ENCODE measurements around the gene ZNF500. TPM values are rescaled to one million over a fixed set of nuclear protein-coding genes. Genes with fewer than 3 reads are reported as not detected.

The ZNF500 gene
- total RNA-seq, 1 experiment from 2014 or later = 18.3 TPM

- Histone ChIP-seq H2AK5ac (ENCODE audit: insufficient read length, low read length) (no peak overlapping the region), H3K9me3 (ENCODE audit: control insufficient read depth, low read depth, low read length) (no peaks in the 10 kb centered on the region), H2BK20ac (ENCODE audit: low read depth, low read length, poor library complexity, severe bottlenecking) (no peak overlapping the region), H2BK12ac (ENCODE audit: insufficient read length, low read depth, low read length) (no peak overlapping the region), H3K9ac (ENCODE audit: extremely low read depth, insufficient read length, low read length) (no peak overlapping the region), H3K79me2 (ENCODE audit: insufficient read depth, low read length) (no peaks in the 10 kb centered on the region), H3K18ac (ENCODE audit: insufficient read length, low read depth, low read length) (no peak overlapping the region), H3K27me3 (ENCODE audit: insufficient read depth, low read length) (no peaks in the 10 kb centered on the region), H2BK5ac (ENCODE audit: insufficient read length, low read length) (no peak overlapping the region), H3K23ac (ENCODE audit: insufficient read length, low read depth, low read length) (no peak overlapping the region), H2BK15ac (ENCODE audit: low read depth, low read length) (no peak overlapping the region), H2AFZ (ENCODE audit: low read length) (no peak overlapping the region), H3K23me2 (ENCODE audit: insufficient read length, low read depth, low read length, poor library complexity, severe bottlenecking) (no peaks in the 10 kb centered on the region), H4K5ac (ENCODE audit: insufficient read length, low read depth, low read length) (no peak overlapping the region), H3T11ph (ENCODE audit: low read length) (no peak overlapping the region), H4K91ac (ENCODE audit: insufficient read length, low read depth, low read length) (no peak overlapping the region), H3K14ac (ENCODE audit: insufficient read depth, low read length) (no peak overlapping the region), H3K79me1 (ENCODE audit: insufficient read depth, low read depth, low read length, poor library complexity, severe bottlenecking) (no peaks in the 10 kb centered on the region), H3K56ac (ENCODE audit: insufficient read length, low read depth, low read length) (no peak overlapping the region), H3K4ac (ENCODE audit: low read depth, low read length) (no peak overlapping the region), H3K27ac (ENCODE audit: insufficient read length, low read depth, low read length) (no peak overlapping the region), H2BK120ac (ENCODE audit: low read depth, low read length, poor library complexity, severe bottlenecking) (no peak overlapping the region), H4K8ac (replicated peaks; ENCODE audit: insufficient read length, low read depth, low read length) (no peak overlapping the region), H3K4me1 (ENCODE audit: insufficient read depth, low read length) (no peaks in the 10 kb centered on the region), H3K4me2 (ENCODE audit: insufficient read depth, insufficient read length, low read length) (no peak overlapping the region), H4K20me1 (ENCODE audit: control insufficient read depth, insufficient read depth, insufficient read length) (no peaks in the 10 kb centered on the region)
- H3K9me3 Mint-ChIP-seq = no peaks in the 10 kb centered on the region; a peak in 1 of 5 replicates
- WGBS (ENCODE audit: extremely low coverage, insufficient read length, low lambda C conversion rate) = no CpG with 5 or more reads among the region's 13 CpGs
- no peaks in the 10 kb centered on the region for H3K4me1 Mint-ChIP-seq
- H3K27me3 Mint-ChIP-seq (ENCODE audit: low read depth) = no peaks in the 10 kb centered on the region; the same call in none of the 2 replicates
- H3K4me3 Mint-ChIP-seq = no peak overlapping the region
- TF ChIP-seq CTCF (conservative IDR thresholded peaks at IDR 0.05) = no peak
- no peaks in the 10 kb centered on the region for H3K36me3 Mint-ChIP-seq (ENCODE audit: insufficient read depth in 1 of 3, low read depth in 3 of 3)
- no peak overlapping the region for H3K27ac Mint-ChIP-seq
- no peak for DNase-seq
Measured at GRCh38 chr16:4775005-4775404, 8.0 kb upstream of the ZNF500 start.

Measured in H9 (cell line).